CD4-positive, alpha-beta T cell treated with Interleukin-15 for 4 hours (primary cell): Measurements from ENCODE around the gene CHIT1.
A peak's percentile ranks its signal among the peaks of the same experiment; 100 is the strongest.
"Not testable (repeated sequence)": the region's sequence is repeated elsewhere in the genome, so short reads cannot be mapped to it uniquely, and the experiment has no call there.

Source experiments
- DNase-seq: peaks from one replicate; pipeline ENCODE4 v3.0.0-alpha.2; 2020; ENCODE audit warnings: low spot score

CHIT1 gene

GRCh38 chr1:203229471-203230135 lies at the start of gene CHIT1:
TSS of gene CHIT1 (minus strand) at chr1:203229673. CDS start at chr1:203229636, 37 bp downstream.
- DNase-seq, result no peak

- no peak for DNase-seq
These were observed 49.5 kb upstream of the CHIT1 start for GRCh38 chr1:203278885-203279406.

GRCh38 chr1:203278082-203278884 lies 48.8 kb upstream of the CHIT1 start:
- DNase-seq, result peak; percentile 45

- no peak for DNase-seq
These were observed 47.6 kb upstream of the CHIT1 start for GRCh38 chr1:203276916-203277545.

GRCh38 chr1:203276408-203276807 lies 46.9 kb upstream of the CHIT1 start:
- no peak for DNase-seq

- no peak for DNase-seq
These were observed 46.3 kb upstream of the CHIT1 start for GRCh38 chr1:203275656-203276272.

- no peak for DNase-seq
These were observed 45.3 kb upstream of the CHIT1 start for GRCh38 chr1:203274603-203275381.

GRCh38 chr1:203273869-203274602 lies 44.6 kb upstream of the CHIT1 start:
- no peak for DNase-seq

GRCh38 chr1:203273206-203273868 lies 43.9 kb upstream of the CHIT1 start:
- DNase-seq, result peak; percentile 95

- DNase-seq, result no peak
These were observed 43.2 kb upstream of the CHIT1 start for GRCh38 chr1:203272633-203273205.

GRCh38 chr1:203271962-203272632 lies 42.6 kb upstream of the CHIT1 start:
- no peak for DNase-seq

- DNase-seq, result peak; percentile 75
These were observed 41.7 kb upstream of the CHIT1 start for GRCh38 chr1:203271018-203271743.

GRCh38 chr1:203270448-203270847 lies 41.0 kb upstream of the CHIT1 start:
- DNase-seq, result no peak

GRCh38 chr1:203269654-203270020 lies 40.2 kb upstream of the CHIT1 start:
- no peak for DNase-seq

- peak; percentile 79 for DNase-seq
These were observed 39.6 kb upstream of the CHIT1 start for GRCh38 chr1:203268901-203269653.

- DNase-seq, result no peak
These were observed 38.4 kb upstream of the CHIT1 start for GRCh38 chr1:203267912-203268311.

GRCh38 chr1:203267347-203267846 lies 37.9 kb upstream of the CHIT1 start:
- DNase-seq, result peak; percentile 92

- DNase-seq, result not testable (repeated sequence)
These were observed 36.7 kb upstream of the CHIT1 start for GRCh38 chr1:203266140-203266539.
